RWPE1 (cell line): ENCODE measurements around the gene LNPEP.

ENCODE experiments used
- CTCF ChIA-PET: fragments of 350-600 bp; sonication (Branson Sonifier 250); formaldehyde crosslinking; extraction: SDS; loops from one replicate; lab custom pipeline; 2021; lab: Yijun Ruan, JAX
- POLR2A ChIA-PET: fragments of 400-600 bp; formaldehyde crosslinking; extraction: SDS; loops from one replicate; lab custom pipeline; 2020; ENCODE audit warnings: antibody characterized with exemption; ENCODE audit not compliant: low non-redundant PET; lab: Yijun Ruan, JAX
- DNase-seq: peaks from one replicate; pipeline ENCODE4 v3.0.0; 2012; ENCODE audit warnings: low spot score
- H3K27ac ChIP-seq: fragments of 450-650 bp; 2 replicates; pipeline ENCODE4 v1.5.1; 2017
- TF ChIP-seq, protein P1 (sequence below): fragments of 450-650 bp; conservative IDR thresholded peaks from 2 replicates; pipeline ENCODE4 v1.5.1; 2017; ENCODE audit warnings: low read depth, mild to moderate bottlenecking

Gene LNPEP

DNA sequence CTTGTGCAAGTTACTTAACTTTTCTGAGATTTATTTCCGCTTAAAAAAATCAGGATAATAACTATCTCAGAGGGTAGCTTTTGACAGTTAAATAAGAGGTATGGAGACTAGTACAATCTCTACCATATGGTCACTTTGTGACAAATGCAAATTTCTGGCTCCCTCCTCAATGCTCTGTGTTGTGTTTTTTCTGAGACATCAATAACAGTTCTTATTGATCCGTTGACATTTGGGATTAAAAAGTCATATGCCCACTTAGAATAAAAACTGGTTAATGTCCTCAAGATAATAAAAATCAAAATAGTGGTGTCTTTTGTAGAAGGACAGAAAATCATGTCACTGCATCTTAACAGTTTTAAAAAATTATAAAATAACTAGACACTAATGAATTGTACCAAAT is 24.7 kb upstream of the LNPEP start:
- TF ChIP-seq, protein P1, sequence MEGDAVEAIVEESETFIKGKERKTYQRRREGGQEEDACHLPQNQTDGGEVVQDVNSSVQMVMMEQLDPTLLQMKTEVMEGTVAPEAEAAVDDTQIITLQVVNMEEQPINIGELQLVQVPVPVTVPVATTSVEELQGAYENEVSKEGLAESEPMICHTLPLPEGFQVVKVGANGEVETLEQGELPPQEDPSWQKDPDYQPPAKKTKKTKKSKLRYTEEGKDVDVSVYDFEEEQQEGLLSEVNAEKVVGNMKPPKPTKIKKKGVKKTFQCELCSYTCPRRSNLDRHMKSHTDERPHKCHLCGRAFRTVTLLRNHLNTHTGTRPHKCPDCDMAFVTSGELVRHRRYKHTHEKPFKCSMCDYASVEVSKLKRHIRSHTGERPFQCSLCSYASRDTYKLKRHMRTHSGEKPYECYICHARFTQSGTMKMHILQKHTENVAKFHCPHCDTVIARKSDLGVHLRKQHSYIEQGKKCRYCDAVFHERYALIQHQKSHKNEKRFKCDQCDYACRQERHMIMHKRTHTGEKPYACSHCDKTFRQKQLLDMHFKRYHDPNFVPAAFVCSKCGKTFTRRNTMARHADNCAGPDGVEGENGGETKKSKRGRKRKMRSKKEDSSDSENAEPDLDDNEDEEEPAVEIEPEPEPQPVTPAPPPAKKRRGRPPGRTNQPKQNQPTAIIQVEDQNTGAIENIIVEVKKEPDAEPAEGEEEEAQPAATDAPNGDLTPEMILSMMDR = no peak
- POLR2A ChIA-PET = no interaction called here

DNA sequence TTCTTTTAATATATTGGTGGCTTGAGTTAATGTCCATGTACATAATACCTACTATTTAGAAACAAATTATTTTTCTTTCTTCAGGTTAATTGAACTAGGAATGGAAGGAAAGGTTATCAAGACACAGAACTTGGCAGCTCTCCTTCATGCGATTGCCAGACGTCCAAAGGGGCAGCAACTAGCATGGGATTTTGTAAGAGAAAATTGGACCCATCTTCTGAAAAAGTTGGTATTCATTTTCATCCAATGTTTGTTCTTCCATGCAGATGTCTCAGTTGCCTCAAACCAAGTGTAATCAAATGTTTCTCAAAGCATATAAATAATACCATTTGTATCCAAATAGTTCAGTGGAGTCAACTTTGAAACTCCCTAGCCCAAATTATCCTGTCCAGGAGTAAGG is 22.6 kb upstream of the LNPEP start:
- TF ChIP-seq, protein P1 = no peak
- POLR2A ChIA-PET = no interaction called here
- no peak overlapping the region for H3K27ac ChIP-seq
- no peak for DNase-seq
- CTCF ChIA-PET = no interaction called here

More for the DNA sequence above, 24.7 kb upstream of the LNPEP start:
- no peak for DNase-seq
- CTCF ChIA-PET = no interaction called here
- H3K27ac ChIP-seq = no peak overlapping the region

DNA sequence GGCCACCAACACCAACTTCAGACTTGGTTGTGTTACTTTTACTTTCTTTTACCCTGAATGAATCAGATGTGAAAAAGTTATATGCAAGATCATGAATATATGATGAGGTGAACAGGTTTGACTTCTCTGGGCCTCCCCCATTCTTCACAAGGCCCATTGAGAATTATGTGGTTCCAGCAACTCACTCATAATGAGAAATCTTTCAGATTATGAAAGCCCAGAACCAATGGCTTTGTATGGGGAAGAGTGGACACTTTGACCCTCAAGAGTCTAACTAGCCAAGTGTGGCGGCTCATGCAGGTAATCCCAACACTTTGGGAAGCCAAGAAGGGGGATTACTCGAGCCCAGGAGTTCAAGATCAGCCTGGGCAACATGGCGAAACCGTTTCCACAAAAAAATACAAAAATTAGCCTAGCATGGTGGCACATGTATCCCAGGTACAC is 16.1 kb upstream of the LNPEP start:
- CTCF ChIA-PET = no interaction called here
- no peak for DNase-seq
- TF ChIP-seq, protein P1 = no peak
- POLR2A ChIA-PET = no interaction called here
- H3K27ac ChIP-seq = no peak overlapping the region

DNA sequence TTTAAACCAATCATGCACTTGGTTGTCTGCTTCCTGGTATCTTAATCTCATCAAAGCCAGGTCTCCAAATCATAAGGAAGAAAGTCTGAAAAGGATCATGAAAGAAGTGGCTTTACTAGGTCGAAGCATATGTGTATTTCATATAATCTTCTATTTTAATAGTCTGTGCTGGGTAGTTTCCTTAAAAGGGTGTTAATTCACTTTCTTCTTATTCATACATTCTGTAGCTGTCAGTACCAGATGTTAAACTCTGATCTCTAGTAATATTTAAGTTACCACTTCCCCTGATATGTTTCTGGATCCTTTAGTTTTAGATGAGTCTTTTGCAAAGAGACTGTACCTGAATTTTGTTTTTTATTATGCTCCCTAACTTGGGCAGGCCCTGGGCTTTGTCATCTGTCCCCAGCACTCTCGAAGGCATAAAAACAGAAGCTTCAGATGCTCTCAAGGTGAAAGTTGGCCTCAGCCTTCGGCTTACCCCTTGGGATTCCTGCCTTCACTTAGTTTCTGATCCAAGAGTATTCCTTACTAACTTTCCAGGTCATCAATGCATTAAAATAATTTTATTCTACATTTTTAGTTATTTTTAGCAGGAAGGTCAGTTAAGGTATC is 15.0 kb upstream of the LNPEP start:
- ChIA-PET POLR2A (no interaction called here), CTCF (no interaction called here)
- no peak overlapping the region for H3K27ac ChIP-seq
- TF ChIP-seq, protein P1 = no peak
- no peak for DNase-seq

DNA sequence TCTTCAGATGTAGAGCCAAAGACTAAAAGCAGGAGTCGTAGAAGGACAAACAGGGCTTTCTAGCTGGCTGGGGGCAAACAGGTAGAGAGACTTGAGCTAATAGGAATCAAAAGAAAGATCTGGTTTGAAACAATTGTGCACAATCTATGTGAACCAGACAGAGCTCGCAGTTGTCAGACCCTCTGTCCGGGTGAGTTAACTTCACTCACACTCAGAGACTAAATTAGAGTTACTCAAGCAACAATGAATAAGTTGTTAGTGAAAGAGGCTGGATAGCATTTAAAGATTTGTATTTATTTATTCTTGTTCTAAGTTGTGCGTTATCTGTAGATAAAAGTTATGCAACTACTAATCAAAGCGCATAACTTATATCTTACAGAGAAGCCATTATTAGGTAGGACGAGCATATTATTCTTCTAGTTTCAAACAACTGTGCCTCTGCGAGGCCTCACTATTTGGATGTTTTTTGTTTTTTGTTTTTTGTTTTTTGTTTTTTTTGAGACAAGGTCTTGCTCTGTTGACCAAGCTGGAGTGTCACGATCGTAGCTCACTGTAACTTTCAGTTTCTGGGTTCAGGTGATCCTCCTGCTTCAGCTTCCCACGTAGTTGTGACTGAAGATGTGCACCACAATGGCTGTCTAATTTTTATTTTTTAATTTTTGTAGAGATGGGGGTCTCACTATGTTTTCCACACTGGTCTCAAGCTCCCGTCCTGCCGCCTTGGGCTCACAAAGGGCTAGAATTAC is 13.2 kb upstream of the LNPEP start:
- H3K27ac ChIP-seq = no peak overlapping the region
- ChIA-PET POLR2A (no interaction called here), CTCF (no interaction called here)
- no peak for DNase-seq
- TF ChIP-seq, protein P1 = no peak

DNA sequence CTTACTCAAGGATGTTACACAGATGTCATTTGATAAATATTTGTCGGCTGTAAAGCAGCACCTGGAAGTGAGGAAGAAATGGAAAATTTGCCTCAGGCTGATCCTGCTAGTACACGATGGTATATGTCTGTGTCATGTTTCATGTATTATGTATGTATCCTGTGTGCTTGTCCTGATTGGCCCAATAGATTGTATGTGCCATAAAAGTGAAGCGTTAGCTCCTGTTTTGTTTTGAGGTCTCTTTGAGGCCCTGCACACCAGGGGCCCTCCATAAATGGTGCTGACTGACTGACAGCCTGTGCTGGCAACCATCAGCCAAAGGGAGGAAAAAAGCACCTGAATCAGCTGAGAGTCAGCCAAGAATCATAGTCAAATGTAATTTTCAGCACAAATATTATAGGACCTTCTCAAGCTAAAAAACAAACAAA is 11.8 kb upstream of the LNPEP start:
- TF ChIP-seq, protein P1 = no peak
- ChIA-PET CTCF (interaction anchor here (0.7 to 1.1 kb wide), 2 partner anchors 45 to 1482 kb away, joined by 3 to 5 read pairs; no protein-coding TSS in a partner anchor), POLR2A (no interaction called here)
- no peak overlapping the region for H3K27ac ChIP-seq
- DNase-seq = peak; percentile 51
